ENCODE results near the gene VSIG10L.

GRCh38 chr19:51370230-51370629 lies 28.3 kb upstream of the VSIG10L start:
- TF ChIP-seq CTCF (conservative IDR thresholded peaks at IDR 0.05) (no peak), ZFX (IDR thresholded peaks at IDR 0.05) (no peak)
